Brain microvascular endothelial cell (primary cell): Measurements from ENCODE around the gene RAB3GAP2.
"Not testable (repeated sequence)": the region's sequence is repeated elsewhere in the genome, so short reads cannot be mapped to it uniquely, and the experiment has no call there.

Experiments
- DNase-seq: peaks from one replicate; pipeline ENCODE4 v3.0.0-alpha.2; 2020
- H3K27ac ChIP-seq: fragments of 250-450 bp; sonication (Bioruptor Pico); 2 replicates; pipeline ENCODE4 v1.5.1; 2020; ENCODE audit warnings: mild to moderate bottlenecking, moderate library complexity
- H3K27me3 ChIP-seq: fragments of 250-450 bp; sonication (Bioruptor Pico); replicated peaks from 2 replicates; pipeline ENCODE4 v1.5.1; 2020; ENCODE audit warnings: mild to moderate bottlenecking
- H3K36me3 ChIP-seq: fragments of 250-450 bp; sonication (Bioruptor Pico); replicated peaks from 2 replicates; pipeline ENCODE4 v1.5.1; 2020; ENCODE audit warnings: mild to moderate bottlenecking
- H3K4me3 ChIP-seq: 2 replicates; pipeline ENCODE4 v1.5.1; 2011; ENCODE audit warnings: low read depth, mild to moderate bottlenecking, control low read depth, low read length, moderate library complexity
- in situ Hi-C: cut with HindIII; loops from 2 replicates; pipeline ENCODE4 v1.10.0; 2017; ENCODE audit warnings: low sequenced_read_pairs, low pct_ligation_motif_present
- TF ChIP-seq, protein P1 (sequence below): IDR thresholded peaks from 2 replicates; pipeline ENCODE4 v1.5.1; 2011; ENCODE audit warnings: low read depth, mild to moderate bottlenecking, moderate library complexity, low read length, control low read depth, inconsistent platforms; ENCODE audit errors: missing control alignments

RAB3GAP2 gene

DNA sequence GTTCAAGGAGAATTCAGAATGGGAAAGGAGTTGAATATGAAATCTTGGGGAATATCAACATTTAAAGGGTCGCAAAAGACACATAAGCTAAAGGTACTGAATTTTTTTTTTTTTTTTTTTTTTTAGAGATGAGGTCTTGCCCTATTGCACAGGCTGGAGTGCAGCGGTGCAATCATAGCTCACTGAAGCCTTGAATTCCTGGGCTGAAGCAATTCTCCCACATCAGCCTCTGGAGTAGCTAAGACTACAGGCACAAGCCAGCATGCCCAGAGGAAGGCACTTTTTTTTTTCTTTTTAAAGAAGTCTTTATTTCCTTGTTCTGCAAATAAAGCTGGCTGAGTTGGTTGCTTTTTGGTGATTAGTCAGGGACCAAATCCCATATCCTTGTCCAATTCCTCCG, 44.1 kb upstream of the RAB3GAP2 start:
- in situ Hi-C loops, result no loop called here
- Histone ChIP-seq H3K27me3 (no peaks in the 10 kb centered on the region), H3K4me3 (no peak overlapping the region), H3K27ac (no peak overlapping the region), H3K36me3 (no peaks in the 10 kb centered on the region)
- no peak for DNase-seq
- TF ChIP-seq, protein P1, sequence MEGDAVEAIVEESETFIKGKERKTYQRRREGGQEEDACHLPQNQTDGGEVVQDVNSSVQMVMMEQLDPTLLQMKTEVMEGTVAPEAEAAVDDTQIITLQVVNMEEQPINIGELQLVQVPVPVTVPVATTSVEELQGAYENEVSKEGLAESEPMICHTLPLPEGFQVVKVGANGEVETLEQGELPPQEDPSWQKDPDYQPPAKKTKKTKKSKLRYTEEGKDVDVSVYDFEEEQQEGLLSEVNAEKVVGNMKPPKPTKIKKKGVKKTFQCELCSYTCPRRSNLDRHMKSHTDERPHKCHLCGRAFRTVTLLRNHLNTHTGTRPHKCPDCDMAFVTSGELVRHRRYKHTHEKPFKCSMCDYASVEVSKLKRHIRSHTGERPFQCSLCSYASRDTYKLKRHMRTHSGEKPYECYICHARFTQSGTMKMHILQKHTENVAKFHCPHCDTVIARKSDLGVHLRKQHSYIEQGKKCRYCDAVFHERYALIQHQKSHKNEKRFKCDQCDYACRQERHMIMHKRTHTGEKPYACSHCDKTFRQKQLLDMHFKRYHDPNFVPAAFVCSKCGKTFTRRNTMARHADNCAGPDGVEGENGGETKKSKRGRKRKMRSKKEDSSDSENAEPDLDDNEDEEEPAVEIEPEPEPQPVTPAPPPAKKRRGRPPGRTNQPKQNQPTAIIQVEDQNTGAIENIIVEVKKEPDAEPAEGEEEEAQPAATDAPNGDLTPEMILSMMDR, result no peak

DNA sequence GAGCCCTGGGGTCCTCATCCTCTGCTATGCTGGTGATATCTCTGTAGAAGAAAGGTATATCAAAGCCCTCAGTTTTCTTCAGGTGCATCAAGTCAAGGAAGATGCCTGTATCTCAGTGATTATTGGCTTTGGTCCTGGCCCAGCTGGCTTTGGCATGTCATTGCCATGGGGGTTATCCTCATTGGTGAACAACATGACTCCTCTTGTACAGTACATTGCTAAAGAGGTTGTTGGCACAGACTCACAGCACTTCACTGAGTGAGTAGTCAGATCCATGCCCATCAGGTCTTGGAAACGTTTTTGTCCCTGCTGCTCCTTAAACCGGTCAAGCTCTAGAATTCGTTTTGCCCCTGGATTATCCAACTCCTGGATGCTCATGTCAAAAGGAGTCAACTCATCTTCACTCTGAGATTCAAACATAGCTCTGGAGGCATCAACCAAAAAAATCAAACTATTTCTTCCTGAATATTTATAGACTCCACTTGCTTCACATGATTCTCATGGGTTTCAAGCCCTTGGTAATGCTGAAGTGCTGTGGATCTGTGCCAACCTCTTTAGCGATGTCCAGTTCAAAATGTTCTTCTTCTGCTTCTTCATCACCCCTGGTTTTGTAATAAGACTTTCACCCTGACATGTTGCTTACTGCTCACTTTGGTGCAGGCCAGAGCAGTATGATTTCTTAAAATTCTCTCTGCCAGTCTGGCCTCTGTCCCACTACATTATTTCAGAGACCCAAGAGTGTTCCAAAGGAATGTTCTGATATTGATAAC, 43.0 kb upstream of the RAB3GAP2 start:
- DNase-seq, result no peak
- Histone ChIP-seq H3K36me3 (no peaks in the 10 kb centered on the region), H3K4me3 (no peak overlapping the region), H3K27me3 (no peaks in the 10 kb centered on the region), H3K27ac (no peak overlapping the region)
- in situ Hi-C loops, result no loop called here
- TF ChIP-seq, protein P1, result no peak

DNA sequence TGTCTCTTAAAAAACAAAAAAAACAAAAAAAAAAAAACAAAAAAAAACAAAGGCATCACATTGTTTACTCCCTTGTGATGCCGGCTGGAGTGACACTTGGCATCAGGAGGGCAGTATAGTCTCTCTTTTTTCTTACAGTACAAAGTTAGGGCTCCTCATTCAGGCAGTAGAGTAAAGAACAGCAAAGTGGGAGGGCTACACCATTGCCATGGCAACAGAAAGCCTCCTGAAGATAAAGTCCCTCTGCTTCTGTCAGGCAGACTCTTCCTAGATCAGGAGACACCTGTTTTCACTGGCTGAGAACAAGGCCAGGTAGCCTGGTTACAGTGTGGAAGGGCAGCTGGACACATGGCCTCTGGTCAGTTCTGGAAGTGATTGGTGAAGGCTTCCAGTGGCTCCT, 41.3 kb upstream of the RAB3GAP2 start:
- no peak for DNase-seq
- TF ChIP-seq, protein P1, result no peak
- Histone ChIP-seq H3K4me3 (no peak overlapping the region), H3K27ac (no peak overlapping the region), H3K36me3 (no peaks in the 10 kb centered on the region), H3K27me3 (no peaks in the 10 kb centered on the region)
- in situ Hi-C loops, result no loop called here

DNA sequence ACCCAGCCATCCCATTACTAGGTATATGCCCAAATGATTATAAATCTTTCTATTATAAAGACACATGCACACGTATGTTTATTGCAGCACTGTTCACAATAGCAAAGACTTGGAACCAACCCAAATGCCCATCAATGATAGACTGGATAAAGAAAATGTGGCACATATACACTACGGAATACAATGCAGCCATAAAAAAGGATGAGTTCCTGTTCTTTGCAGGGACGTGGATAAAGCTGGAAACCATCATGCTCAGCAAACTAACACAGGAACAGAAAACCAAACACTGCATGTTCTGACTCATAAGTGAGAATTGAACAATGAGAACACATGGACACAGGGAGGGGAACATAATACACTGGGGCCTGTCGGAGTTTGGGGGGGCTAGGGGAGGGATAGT, 37.9 kb upstream of the RAB3GAP2 start:
- in situ Hi-C loops, H3K4me3 ChIP-seq, H3K36me3 ChIP-seq, H3K27me3 ChIP-seq, H3K27ac ChIP-seq, DNase-seq: not testable (repeated sequence)

DNA sequence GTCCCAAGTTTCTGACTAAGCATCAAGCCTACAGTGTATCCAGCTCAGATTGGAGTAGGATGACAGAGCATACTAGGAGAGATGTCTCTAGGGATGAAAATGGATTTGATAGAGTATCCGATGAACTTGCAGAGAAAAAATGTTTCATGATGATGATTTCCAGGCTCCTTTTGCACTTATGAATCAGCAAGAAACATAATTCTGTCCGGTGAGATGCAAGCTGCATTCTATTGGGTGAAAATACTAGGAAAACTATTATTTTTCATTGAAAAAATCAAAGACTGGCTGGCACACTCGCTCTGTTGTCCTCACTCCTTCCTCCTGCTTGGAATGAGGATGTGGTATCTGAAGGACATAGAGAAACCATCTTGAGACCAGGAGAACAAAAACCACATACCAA, 35.4 kb upstream of the RAB3GAP2 start:
- DNase-seq, result no peak
- in situ Hi-C loops, result no loop called here
- H3K27me3 ChIP-seq, result no peaks in the 10 kb centered on the region
- H3K27ac ChIP-seq, result no peak overlapping the region
- H3K4me3 ChIP-seq, result no peak overlapping the region
- TF ChIP-seq, protein P1, result no peak
- H3K36me3 ChIP-seq, result no peaks in the 10 kb centered on the region

DNA sequence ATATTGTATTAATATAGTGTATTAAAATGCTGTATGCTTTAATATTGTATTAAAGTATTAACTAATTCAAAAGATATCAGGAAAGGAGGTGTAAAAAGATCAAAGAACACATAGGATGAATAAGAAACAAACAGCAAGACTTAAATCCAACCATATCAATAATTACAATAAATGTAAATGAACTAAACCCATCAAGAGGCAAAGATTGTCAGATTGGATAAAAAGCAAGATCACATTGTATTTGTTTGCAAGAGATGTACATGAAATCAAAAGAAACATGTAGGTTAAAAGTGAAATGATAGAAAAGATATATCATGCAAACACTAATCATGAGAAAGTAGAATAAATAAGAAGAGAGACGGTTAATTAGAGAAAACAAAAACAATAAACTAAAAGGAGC, 34.1 kb upstream of the RAB3GAP2 start:
- no peak overlapping the region for H3K27ac ChIP-seq
- no peaks in the 10 kb centered on the region for H3K36me3 ChIP-seq
- TF ChIP-seq, protein P1, result no peak
- H3K4me3 ChIP-seq, result no peak overlapping the region
- no peaks in the 10 kb centered on the region for H3K27me3 ChIP-seq
- in situ Hi-C loops, result no loop called here
- no peak for DNase-seq
